H1 (cell line): ENCODE data around the gene MAP3K13. TPM values are rescaled to one million over a fixed set of nuclear protein-coding genes. Genes with fewer than 3 reads are reported as not detected.

Experiments used
- BACH1 ChIP-seq: IDR thresholded peaks from 2 replicates; pipeline ENCODE4 v1.6.1; 2012; ENCODE audit warnings: low read length, improper control_type of control experiment
- BRCA1 ChIP-seq: IDR thresholded peaks from 2 replicates; pipeline ENCODE4 v1.6.1; 2012; ENCODE audit warnings: low read depth, low read length, improper control_type of control experiment
- CHD1 ChIP-seq: IDR thresholded peaks from 2 replicates; pipeline ENCODE4 v1.6.1; 2012; ENCODE audit warnings: low read depth, low read length, improper control_type of control experiment
- CREB1 ChIP-seq: IDR thresholded peaks from 2 replicates; pipeline ENCODE4 v1.6.1; 2012; ENCODE audit warnings: inconsistent platforms
- EGR1 ChIP-seq: IDR thresholded peaks from 2 replicates; pipeline ENCODE4 v1.6.1; 2011; ENCODE audit warnings: low read depth, low read length, borderline replicate concordance
- EP300 ChIP-seq, 2 experiments: IDR thresholded peaks; 1 replicate in 1 of 2; 2 replicates in 1 of 2; pipeline ENCODE4 v1.6.1; 2011 to 2012; ENCODE audit warnings: low read depth in 2 of 2, low read length in 2 of 2, mild to moderate bottlenecking in 2 of 2, borderline replicate concordance in 1 of 2, inconsistent platforms in 1 of 2, moderate library complexity in 1 of 2
- EZH2 ChIP-seq: fragments of 200-600 bp; sonication (generic); IDR thresholded peaks from 2 replicates; pipeline ENCODE4 v1.7.1; 2012; ENCODE audit warnings: low read depth, mild to moderate bottlenecking, moderate library complexity, low read length, inconsistent platforms; ENCODE audit not compliant: severe bottlenecking
- GTF2F1 ChIP-seq: IDR thresholded peaks from 2 replicates; pipeline ENCODE4 v1.6.1; 2012; ENCODE audit warnings: low read depth, low read length, improper control_type of control experiment, borderline replicate concordance
- JUND ChIP-seq: IDR thresholded peaks from 2 replicates; pipeline ENCODE4 v1.6.1; 2011; ENCODE audit warnings: mild to moderate bottlenecking, improper control_type of control experiment, low read length
- KDM1A ChIP-seq: fragments of 200-600, 300-600 bp; sonication (generic); IDR thresholded peaks from 2 replicates; pipeline ENCODE4 v1.7.1; 2016; ENCODE audit warnings: mild to moderate bottlenecking, low read length, borderline replicate concordance
- KDM5A ChIP-seq: fragments of 200-600 bp; IDR thresholded peaks from 2 replicates; pipeline ENCODE4 v1.7.1; 2012; ENCODE audit warnings: mild to moderate bottlenecking, low read length, inconsistent platforms, mixed read lengths
- MAX ChIP-seq: IDR thresholded peaks from 2 replicates; pipeline ENCODE4 v1.6.1; 2012; ENCODE audit warnings: inconsistent platforms
- PHF8 ChIP-seq: fragments of 200-600 bp; sonication (generic); conservative IDR thresholded peaks from 2 replicates; pipeline ENCODE4 v1.7.1; 2012; ENCODE audit warnings: low read depth, mild to moderate bottlenecking, inconsistent platforms, low read length, moderate library complexity
- RBBP5 ChIP-seq: IDR thresholded peaks from 2 replicates; pipeline ENCODE4 v1.7.1; 2012; ENCODE audit warnings: low read depth, mild to moderate bottlenecking, inconsistent platforms, low read length, moderate library complexity, borderline replicate concordance
- RNF2 ChIP-seq: fragments of 200-900, 300-1000 bp; sonication (generic); IDR thresholded peaks from 2 replicates; pipeline ENCODE4 v1.7.1; 2016; ENCODE audit warnings: borderline replicate concordance, low read depth, mild to moderate bottlenecking, antibody characterized with exemption, low read length; ENCODE audit not compliant: poor library complexity, severe bottlenecking; ENCODE audit errors: missing control alignments
- SAP30 ChIP-seq: fragments of 300-600 bp; sonication (generic); IDR thresholded peaks from 2 replicates; pipeline ENCODE4 v1.7.1; 2012; ENCODE audit warnings: low read length, moderate library complexity, mild to moderate bottlenecking, inconsistent platforms; ENCODE audit not compliant: insufficient read depth, insufficient replicate concordance
- SIN3A ChIP-seq, 2 experiments: IDR thresholded peaks in 1 of 2; conservative IDR thresholded peaks in 1 of 2; 2 replicates each; pipeline ENCODE4 v1.6.1; 2011 to 2012; ENCODE audit warnings: low read length in 2 of 2, improper control_type of control experiment in 1 of 2, low read depth in 1 of 2, mild to moderate bottlenecking in 1 of 2
- SP1 ChIP-seq: IDR thresholded peaks from 2 replicates; pipeline ENCODE4 v1.6.1; 2011; ENCODE audit warnings: low read depth, low read length
- SP2 ChIP-seq: IDR thresholded peaks from 2 replicates; pipeline ENCODE4 v1.6.1; 2012; ENCODE audit warnings: mild to moderate bottlenecking, low read length, inconsistent platforms
- SRF ChIP-seq: IDR thresholded peaks from 2 replicates; pipeline ENCODE4 v1.6.1; 2011; ENCODE audit warnings: mild to moderate bottlenecking, low read depth, low read length, moderate library complexity
- TAF1 ChIP-seq: IDR thresholded peaks from 2 replicates; pipeline ENCODE4 v1.6.1; 2011; ENCODE audit warnings: mild to moderate bottlenecking, low read depth, low read length
- YY1 ChIP-seq: IDR thresholded peaks from 2 replicates; pipeline ENCODE4 v1.6.1; 2011; ENCODE audit warnings: low read depth, mild to moderate bottlenecking, low read length
- polyA plus RNA-seq, 7 experiments: library from polyadenylated mRNA; depleted of rRNA in 3 of 7; stranded (reverse) in 5 of 7; unstranded in 2 of 7; fragments of >200 nt in 5 of 7; fragments of 200-250 nt in 2 of 7; gene quantifications; 1 replicate in 5 of 7; 2 replicates in 1 of 7; 4 replicates in 1 of 7; pipeline versions ENCODE4 v1.2.1 to v1.2.3, GENCODE V29; 2011 to 2013; ENCODE audit warnings: missing spikeins in 2 of 7, mixed read lengths in 2 of 7
- total RNA-seq: library from RNA; stranded (reverse); fragmentation: NEBNext Ultra II Directional; extraction: Animal tissue kit (Norgen Biotek cat#: 25700); gene quantifications from 2 replicates; pipeline ENCODE4 v1.2.1, GENCODE V29; 2021

MAP3K13 gene
- total and polyA plus RNA-seq, 2 of the 8 experiments (the other 6 are each of a cell fraction or from before 2014, with no cell fraction given) = 6.8 to 17.9 TPM

GRCh38 chr3:185362850-185363661 is at the start of gene MAP3K13 (continued):
- TF ChIP-seq JUND = no peak
- no peak for TF ChIP-seq KDM1A
- no peak for TF ChIP-seq EGR1
- no peak for TF ChIP-seq KDM5A
- 0 out of 2 replicates have a peak, but pooled peaks have one; percentile 26 for TF ChIP-seq CREB1
- TF ChIP-seq SP2 = peak; percentile 6; the same call in 1 of the 2 replicates
- no peak for TF ChIP-seq MAX
- TF ChIP-seq EP300 (IDR thresholded peaks at IDR 0.05; ENCODE audit: borderline replicate concordance in 1 of 2, low read depth in 2 of 2, low read length in 2 of 2) = no peak
- no peak for TF ChIP-seq BRCA1
- TF ChIP-seq SP1 = peak; percentile 74; the same call in 1 of the 2 replicates
- no peak for TF ChIP-seq YY1
- TF ChIP-seq RNF2 = no peak
- TF ChIP-seq GTF2F1 = no peak
- TF ChIP-seq PHF8 = no peak
- no peak for TF ChIP-seq TAF1
- TF ChIP-seq SIN3A (conservative IDR thresholded peaks at IDR 0.05 in 1 of 2, IDR thresholded peaks at IDR 0.05 in 1 of 2; ENCODE audit: low read depth in 1 of 2, low read length in 2 of 2) = peak in 1 of 2 experiments; percentile 45; a peak in 1 of 4 replicates
- peak; percentile 51 for TF ChIP-seq SAP30
- TF ChIP-seq EZH2 = no peak
- TF ChIP-seq RBBP5 = no peak
- no peak for TF ChIP-seq BACH1
- no peak for TF ChIP-seq SRF
- TF ChIP-seq CHD1 = no peak
